Fibroblast of lung (primary cell): ENCODE data around the gene COG2. TPM values are rescaled to one million over a fixed set of nuclear protein-coding genes. Genes with fewer than 3 reads are reported as not detected.

Source experiments
- DNase-seq, 2 donors: peaks; one replicate each; pipeline versions ENCODE4 v3.0.0 to v3.0.0-alpha.2; 2010; ENCODE audit warnings: low read depth in 2 of 2
- H2AFZ ChIP-seq: 2 replicates; pipeline ENCODE4 v1.5.1; 2012; ENCODE audit warnings: low read length, control low read depth, inconsistent platforms
- H3K27ac ChIP-seq: 2 replicates; pipeline ENCODE4 v1.5.1; 2011; ENCODE audit warnings: low read length, control low read depth; ENCODE audit not compliant: insufficient read depth
- H3K27me3 ChIP-seq: 2 replicates; pipeline ENCODE4 v1.5.1; 2011; ENCODE audit warnings: mild to moderate bottlenecking, low read length; ENCODE audit not compliant: control insufficient read depth, insufficient read depth
- H3K36me3 ChIP-seq: 2 replicates; pipeline ENCODE4 v1.5.1; 2011; ENCODE audit warnings: low read length; ENCODE audit not compliant: control insufficient read depth, insufficient read depth
- H3K4me1 ChIP-seq: 2 replicates; pipeline ENCODE4 v1.5.1; 2011; ENCODE audit warnings: low read length; ENCODE audit not compliant: control insufficient read depth, insufficient read depth; ENCODE audit errors: extremely low read depth
- H3K4me2 ChIP-seq: 2 replicates; pipeline ENCODE4 v1.5.1; 2011; ENCODE audit warnings: low read length, control low read depth; ENCODE audit not compliant: insufficient read depth; ENCODE audit errors: extremely low read depth
- H3K4me3 ChIP-seq, 4 experiments: fragments of 200-600 bp in 1 of 4; sonication (generic) in 1 of 4; replicated peaks in 1 of 4; 2 replicates each; pipeline ENCODE4 v1.5.1; 2011 to 2016; ENCODE audit warnings: low read length in 4 of 4, low read depth in 3 of 4, mild to moderate bottlenecking in 3 of 4, control low read depth in 2 of 4, inconsistent platforms in 1 of 4, mixed read lengths in 1 of 4; ENCODE audit not compliant: insufficient read depth in 1 of 4; ENCODE audit errors: control extremely low read depth in 1 of 4
- H3K79me2 ChIP-seq: 2 replicates; pipeline ENCODE4 v1.5.1; 2012; ENCODE audit warnings: mild to moderate bottlenecking, low read length, inconsistent platforms; ENCODE audit not compliant: control insufficient read depth, insufficient read depth
- H3K9ac ChIP-seq: 2 replicates; pipeline ENCODE4 v1.5.1; 2011; ENCODE audit warnings: mild to moderate bottlenecking, low read length, control low read depth; ENCODE audit not compliant: insufficient read depth
- H3K9me3 ChIP-seq: 2 replicates; pipeline ENCODE4 v1.5.1; 2012; ENCODE audit warnings: low read depth, low read length; ENCODE audit not compliant: control insufficient read depth, insufficient read depth
- H4K20me1 ChIP-seq: 2 replicates; pipeline ENCODE4 v1.5.1; 2011; ENCODE audit warnings: low read length; ENCODE audit not compliant: control insufficient read depth, insufficient read depth; ENCODE audit errors: extremely low read depth
- EZH2 ChIP-seq: IDR thresholded peaks from 2 replicates; pipeline ENCODE4 v1.5.1; 2012; ENCODE audit warnings: low read length, control low read depth, mild to moderate bottlenecking; ENCODE audit errors: missing control alignments
- polyA plus RNA-seq, 2 donors: library from polyadenylated mRNA; depleted of rRNA in 1 of 2; stranded (reverse) in 1 of 2; unstranded in 1 of 2; fragments of >200 nt; gene quantifications; 2 replicates each; pipeline ENCODE4 v1.2.1, GENCODE V29; 2011 to 2012; ENCODE audit warnings: missing spikeins in 1 of 2
- total RNA-seq: library from RNA; depleted of rRNA; stranded (reverse); fragments of >200 nt; gene quantifications from 2 replicates; pipeline ENCODE4 v1.2.1, GENCODE V29; 2014
- TF ChIP-seq, protein P1 (sequence below), 2 donors: IDR thresholded peaks in 1 of 2; conservative IDR thresholded peaks in 1 of 2; 1 replicate in 1 of 2; 2 replicates in 1 of 2; pipeline ENCODE4 v1.5.1; 2011 to 2012; ENCODE audit warnings: low read length in 2 of 2, control low read depth in 1 of 2, inconsistent platforms in 1 of 2, low read depth in 1 of 2, mild to moderate bottlenecking in 1 of 2

Gene COG2
- total and polyA plus RNA-seq, 2 donors (not counting 1 experiment from before 2014, with no cell fraction given), result 15.4 to 21.5 TPM

DNA sequence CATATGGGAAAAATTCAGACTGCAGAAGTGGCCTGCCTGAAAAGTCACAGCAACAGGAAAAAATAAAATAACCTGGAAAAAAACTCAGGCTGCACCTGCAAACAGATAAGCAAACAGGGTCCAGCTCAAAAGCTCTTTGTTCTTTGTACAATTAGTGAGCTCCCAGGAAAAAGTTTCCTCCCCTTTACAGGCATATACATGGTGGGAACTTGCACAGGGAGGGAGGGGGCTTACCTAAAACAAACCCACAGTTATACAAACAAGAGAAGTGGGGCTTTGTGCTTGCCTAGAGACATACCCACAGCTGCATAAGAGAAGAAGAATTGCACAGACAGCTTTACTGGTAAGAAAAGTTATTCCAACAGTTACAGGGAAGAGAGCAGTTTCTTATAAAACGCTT is 31.7 kb upstream of the COG2 start:
- no peaks in the 10 kb centered on the region for H3K36me3 ChIP-seq
- no peak overlapping the region for H2AFZ ChIP-seq
- no peaks in the 10 kb centered on the region for H3K9me3 ChIP-seq
- H3K4me3 ChIP-seq, result no peak overlapping the region
- no peaks in the 10 kb centered on the region for H3K27me3 ChIP-seq
- H4K20me1 ChIP-seq, result no peaks in the 10 kb centered on the region
- H3K4me1 ChIP-seq, result no peaks in the 10 kb centered on the region
- H3K27ac ChIP-seq, result no peak overlapping the region
- H3K4me2 ChIP-seq, result no peak overlapping the region
- H3K9ac ChIP-seq, result no peak overlapping the region
- no peaks in the 10 kb centered on the region for H3K79me2 ChIP-seq
- no peak for DNase-seq
- TF ChIP-seq, protein P1, sequence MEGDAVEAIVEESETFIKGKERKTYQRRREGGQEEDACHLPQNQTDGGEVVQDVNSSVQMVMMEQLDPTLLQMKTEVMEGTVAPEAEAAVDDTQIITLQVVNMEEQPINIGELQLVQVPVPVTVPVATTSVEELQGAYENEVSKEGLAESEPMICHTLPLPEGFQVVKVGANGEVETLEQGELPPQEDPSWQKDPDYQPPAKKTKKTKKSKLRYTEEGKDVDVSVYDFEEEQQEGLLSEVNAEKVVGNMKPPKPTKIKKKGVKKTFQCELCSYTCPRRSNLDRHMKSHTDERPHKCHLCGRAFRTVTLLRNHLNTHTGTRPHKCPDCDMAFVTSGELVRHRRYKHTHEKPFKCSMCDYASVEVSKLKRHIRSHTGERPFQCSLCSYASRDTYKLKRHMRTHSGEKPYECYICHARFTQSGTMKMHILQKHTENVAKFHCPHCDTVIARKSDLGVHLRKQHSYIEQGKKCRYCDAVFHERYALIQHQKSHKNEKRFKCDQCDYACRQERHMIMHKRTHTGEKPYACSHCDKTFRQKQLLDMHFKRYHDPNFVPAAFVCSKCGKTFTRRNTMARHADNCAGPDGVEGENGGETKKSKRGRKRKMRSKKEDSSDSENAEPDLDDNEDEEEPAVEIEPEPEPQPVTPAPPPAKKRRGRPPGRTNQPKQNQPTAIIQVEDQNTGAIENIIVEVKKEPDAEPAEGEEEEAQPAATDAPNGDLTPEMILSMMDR (conservative IDR thresholded peaks at IDR 0.05 in 1 of 2, IDR thresholded peaks at IDR 0.05 in 1 of 2; ENCODE audit: low read depth in 1 of 2, low read length in 2 of 2), result no peak

DNA sequence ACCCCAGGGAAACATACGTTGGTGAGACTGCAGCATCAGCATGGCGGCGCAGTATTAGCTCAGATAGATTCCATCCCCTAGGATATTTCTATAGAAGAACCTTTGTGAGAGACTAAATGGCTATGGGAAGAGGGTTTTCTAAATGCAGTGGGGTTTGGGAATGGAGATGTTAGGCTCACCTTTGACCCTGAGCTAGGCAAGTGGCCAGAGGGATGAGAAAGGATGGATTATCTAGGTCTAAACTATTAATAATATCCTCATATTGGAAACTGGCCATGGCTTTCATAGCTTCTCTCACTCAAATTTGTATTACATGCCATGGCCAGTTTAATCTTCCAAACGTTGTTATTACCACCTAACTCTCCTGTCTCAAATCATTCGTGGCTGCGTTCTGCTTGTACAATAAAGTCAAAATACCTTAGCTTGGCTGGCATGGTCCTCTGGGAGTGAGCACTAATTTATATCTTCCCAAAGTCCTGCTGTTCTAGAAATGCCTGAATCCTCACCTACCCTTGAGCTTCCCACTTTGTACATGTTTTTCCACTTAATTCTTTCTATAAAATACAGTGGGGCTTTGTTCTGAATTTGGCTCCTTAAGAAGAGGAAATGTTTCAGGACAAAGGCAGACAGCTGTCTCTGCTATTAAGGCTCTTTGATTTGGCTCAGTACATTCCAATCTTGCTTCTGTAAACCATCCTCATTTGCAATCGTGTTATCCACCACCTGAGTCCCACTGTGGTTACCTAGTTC is 31.0 kb upstream of the COG2 start:
- Histone ChIP-seq H4K20me1 (no peaks in the 10 kb centered on the region), H3K4me1 (no peaks in the 10 kb centered on the region), H3K27me3 (no peaks in the 10 kb centered on the region), H3K36me3 (no peaks in the 10 kb centered on the region), H3K9me3 (no peaks in the 10 kb centered on the region), H3K4me3 (no peak overlapping the region), H2AFZ (no peak overlapping the region), H3K79me2 (no peaks in the 10 kb centered on the region), H3K4me2 (no peak overlapping the region), H3K27ac (no peak overlapping the region), H3K9ac (no peak overlapping the region)
- DNase-seq, result no peak
- TF ChIP-seq, protein P1 (conservative IDR thresholded peaks at IDR 0.05 in 1 of 2, IDR thresholded peaks at IDR 0.05 in 1 of 2; ENCODE audit: low read depth in 1 of 2, low read length in 2 of 2), result no peak
- no peak for TF ChIP-seq EZH2

DNA sequence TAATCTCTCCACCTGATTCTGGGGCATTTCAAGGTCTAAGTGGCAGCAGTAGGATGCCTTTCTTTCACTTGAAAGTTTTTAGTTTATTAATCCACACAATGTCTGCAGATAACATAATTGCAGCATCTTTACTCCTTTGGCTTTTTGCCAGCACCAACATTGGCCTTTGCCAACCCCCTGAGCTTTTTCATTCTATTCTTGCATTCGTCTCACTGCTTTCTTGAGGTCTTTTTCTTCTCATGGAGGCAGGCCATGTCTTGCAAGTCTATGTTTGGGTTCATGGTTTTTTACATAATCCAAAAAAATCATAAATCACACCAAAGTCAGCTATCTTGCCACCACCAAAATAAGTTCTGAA is 30.4 kb upstream of the COG2 start:
- DNase-seq, result no peak
- H3K27ac ChIP-seq, result no peak overlapping the region
- H3K79me2 ChIP-seq, result no peaks in the 10 kb centered on the region
- H3K9ac ChIP-seq, result no peak overlapping the region
- no peaks in the 10 kb centered on the region for H3K9me3 ChIP-seq
- no peaks in the 10 kb centered on the region for H3K36me3 ChIP-seq
- no peaks in the 10 kb centered on the region for H3K27me3 ChIP-seq
- H3K4me3 ChIP-seq, result no peak overlapping the region
- H3K4me2 ChIP-seq, result no peak overlapping the region
- no peak overlapping the region for H2AFZ ChIP-seq
- no peaks in the 10 kb centered on the region for H4K20me1 ChIP-seq
- no peaks in the 10 kb centered on the region for H3K4me1 ChIP-seq
- TF ChIP-seq, protein P1 (conservative IDR thresholded peaks at IDR 0.05 in 1 of 2, IDR thresholded peaks at IDR 0.05 in 1 of 2; ENCODE audit: low read depth in 1 of 2, low read length in 2 of 2), result no peak
